Caco-2 (cell line): ENCODE measurements around the gene KRT79. TPM values are rescaled to one million over a fixed set of nuclear protein-coding genes. Genes with fewer than 3 reads are reported as not detected.
"Not testable (repeated sequence)": the region's sequence is repeated elsewhere in the genome, so short reads cannot be mapped to it uniquely, and the experiment has no call there.

Source experiments
- Bru-seq: library from RNA; stranded (reverse); fragments of 400-500 nt; gene quantifications from one replicate; lab custom pipeline; 2021; lab: Mats Ljungman, UMichigan
- BruChase-seq, 2 experiments: library from RNA; stranded (reverse); fragments of 400-500 nt; gene quantifications; one replicate each; lab custom pipeline; 2021; lab: Mats Ljungman, UMichigan
- BruUV-seq: library from RNA; stranded (reverse); fragments of 400-500 nt; replicated peaks from 2 replicates; lab custom pipeline; 2021; lab: Mats Ljungman, UMichigan
- CTCF ChIA-PET: fragments of 300-600 bp; sonication (Branson Sonifier 250); formaldehyde crosslinking; loops from one replicate; lab custom pipeline; 2022; ENCODE audit warnings: antibody characterized with exemption; lab: Charles Lee
- POLR2A ChIA-PET: fragments of 300-600 bp; sonication (Branson Sonifier 250); formaldehyde crosslinking; loops from one replicate; lab custom pipeline; 2022; ENCODE audit warnings: antibody characterized with exemption; lab: Charles Lee
- DNase-seq, 2 experiments: peaks; one replicate each; pipeline versions ENCODE4 v3.0.0 to v3.0.0-alpha.2; 2020 to 2022
- H3K27me3 ChIP-seq: replicated peaks from 2 replicates; pipeline ENCODE4 v1.6.0; 2011; ENCODE audit warnings: low read length; ENCODE audit not compliant: control insufficient read depth, insufficient read depth
- H3K36me3 ChIP-seq: 2 replicates; pipeline ENCODE4 v1.5.1; 2011; ENCODE audit warnings: low read length; ENCODE audit not compliant: control insufficient read depth, insufficient read depth
- H3K4me1 ChIP-seq: fragments of 250-450 bp; sonication (Bioruptor Pico); 2 replicates; pipeline ENCODE4 v1.5.1; 2020; ENCODE audit warnings: mild to moderate bottlenecking
- H3K4me3 ChIP-seq: 2 replicates; pipeline ENCODE4 v1.5.1; 2011; ENCODE audit warnings: low read depth, mild to moderate bottlenecking, control low read depth, low read length
- H3K9me3 ChIP-seq: fragments of 250-450 bp; sonication (Bioruptor Pico); 2 replicates; pipeline ENCODE4 v1.5.1; 2020; ENCODE audit warnings: mild to moderate bottlenecking, moderate library complexity
- H3K27ac Mint-ChIP-seq: one replicate; pipeline ENCODE4 v1.8.0; 2022; ENCODE audit warnings: mixed read lengths; ENCODE audit not compliant: unreplicated experiment
- H3K27me3 Mint-ChIP-seq: one replicate; pipeline ENCODE4 v1.8.0; 2022; ENCODE audit warnings: mixed read lengths; ENCODE audit not compliant: insufficient read depth, unreplicated experiment
- H3K36me3 Mint-ChIP-seq: one replicate; pipeline ENCODE4 v1.8.0; 2022; ENCODE audit warnings: mild to moderate bottlenecking, mixed read lengths; ENCODE audit not compliant: insufficient read depth, unreplicated experiment
- H3K4me1 Mint-ChIP-seq: one replicate; pipeline ENCODE4 v1.8.0; 2022; ENCODE audit warnings: low read depth, mixed read lengths; ENCODE audit not compliant: unreplicated experiment
- H3K4me3 Mint-ChIP-seq: one replicate; pipeline ENCODE4 v1.8.0; 2022; ENCODE audit warnings: mild to moderate bottlenecking, moderate library complexity, mixed read lengths; ENCODE audit not compliant: unreplicated experiment
- H3K9me3 Mint-ChIP-seq: one replicate; pipeline ENCODE4 v1.8.0; 2022; ENCODE audit warnings: mixed read lengths; ENCODE audit not compliant: unreplicated experiment
- intact Hi-C: fragments of 100-400 bp; cut with micrococcal nuclease; formaldehyde crosslinking; loops from one replicate; pipeline ENCODE4 v1.10.0; 2022; ENCODE audit not compliant: unreplicated experiment
- long read RNA-seq: library from polyadenylated mRNA; stranded (forward); transcript quantifications from one replicate; pipeline ENCODE4 v2.0.0, GENCODE V29; 2022
- total RNA-seq: library from RNA; stranded (reverse); gene quantifications from 2 replicates; pipeline ENCODE4 v1.2.3, GENCODE V29; 2022
- TF ChIP-seq, protein P1 (sequence below), 2 experiments: fragments of 200-600 bp in 1 of 2; IDR thresholded peaks; 1 replicate in 1 of 2; 2 replicates in 1 of 2; pipeline versions ENCODE4 v1.5.1 to v1.8.0; 2011 to 2022; ENCODE audit warnings: antibody characterized with exemption in 1 of 2, control low read depth in 1 of 2, inconsistent platforms in 1 of 2, low read depth in 1 of 2, low read length in 1 of 2, mild to moderate bottlenecking in 1 of 2, moderate library complexity in 1 of 2; ENCODE audit not compliant: insufficient read depth in 1 of 2, severe bottlenecking in 1 of 2, unreplicated experiment in 1 of 2

KRT79 gene
- total RNA-seq (not detected in 2 replicates), Bru-seq, nascent RNA (percentile 10 among the genes with signal in this experiment), BruChase-seq, experiment 1, labeled RNA remaining after a 2-hour chase (percentile 13 among the genes with signal in this experiment), BruChase-seq, experiment 2, labeled RNA remaining after a 6-hour chase (percentile 21 among the genes with signal in this experiment)
- long read RNA-seq, result 0 reads

DNA sequence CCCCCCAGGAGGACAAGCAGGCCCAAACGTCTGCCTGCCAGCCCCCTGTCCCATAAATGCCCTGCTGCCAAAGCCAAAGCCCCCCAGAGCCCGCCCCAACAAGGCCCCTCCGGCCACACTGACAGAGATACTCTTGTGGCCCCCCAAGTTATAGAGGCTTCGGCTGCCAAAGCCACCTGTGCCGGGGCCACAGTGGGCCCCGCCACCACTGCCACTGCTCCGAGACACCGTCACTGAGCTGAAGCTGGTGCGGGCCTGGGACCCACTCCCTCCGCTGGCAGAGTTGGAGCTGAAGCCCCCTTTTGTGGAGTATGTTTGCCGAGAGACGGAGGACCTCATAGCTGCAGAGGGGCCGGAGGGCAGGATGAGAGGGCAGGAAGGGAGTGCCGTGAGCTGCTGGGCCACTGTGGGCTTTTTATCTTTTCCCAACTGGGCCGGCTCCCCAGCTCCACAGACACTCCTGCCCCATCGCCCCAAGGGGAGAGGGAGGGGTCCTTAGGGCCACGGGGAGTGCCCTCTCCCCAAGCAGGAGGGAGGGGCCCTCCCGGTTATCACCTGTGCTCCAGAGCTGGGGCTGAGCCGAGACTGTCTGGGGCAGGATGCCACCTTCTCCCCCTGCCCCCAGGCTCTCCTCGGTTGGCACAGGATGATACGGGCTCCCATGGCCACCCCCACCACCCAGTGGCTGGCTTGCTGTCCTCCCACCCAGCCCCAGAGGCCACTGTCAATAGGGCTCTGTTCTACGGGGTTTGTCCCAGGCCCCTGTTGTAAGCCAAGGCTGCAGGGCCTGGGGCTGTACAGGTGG is at the start of gene KRT79:
TSS of gene KRT79 (minus strand) at position 390 of the 805 bp plus-strand sequence. CDS start at position 339, 51 bp downstream.
- peaks cover 16% of the 10 kb centered on the region for H3K4me1 Mint-ChIP-seq
- TF ChIP-seq, protein P1, sequence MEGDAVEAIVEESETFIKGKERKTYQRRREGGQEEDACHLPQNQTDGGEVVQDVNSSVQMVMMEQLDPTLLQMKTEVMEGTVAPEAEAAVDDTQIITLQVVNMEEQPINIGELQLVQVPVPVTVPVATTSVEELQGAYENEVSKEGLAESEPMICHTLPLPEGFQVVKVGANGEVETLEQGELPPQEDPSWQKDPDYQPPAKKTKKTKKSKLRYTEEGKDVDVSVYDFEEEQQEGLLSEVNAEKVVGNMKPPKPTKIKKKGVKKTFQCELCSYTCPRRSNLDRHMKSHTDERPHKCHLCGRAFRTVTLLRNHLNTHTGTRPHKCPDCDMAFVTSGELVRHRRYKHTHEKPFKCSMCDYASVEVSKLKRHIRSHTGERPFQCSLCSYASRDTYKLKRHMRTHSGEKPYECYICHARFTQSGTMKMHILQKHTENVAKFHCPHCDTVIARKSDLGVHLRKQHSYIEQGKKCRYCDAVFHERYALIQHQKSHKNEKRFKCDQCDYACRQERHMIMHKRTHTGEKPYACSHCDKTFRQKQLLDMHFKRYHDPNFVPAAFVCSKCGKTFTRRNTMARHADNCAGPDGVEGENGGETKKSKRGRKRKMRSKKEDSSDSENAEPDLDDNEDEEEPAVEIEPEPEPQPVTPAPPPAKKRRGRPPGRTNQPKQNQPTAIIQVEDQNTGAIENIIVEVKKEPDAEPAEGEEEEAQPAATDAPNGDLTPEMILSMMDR (IDR thresholded peaks at IDR 0.05; ENCODE audit: insufficient read depth in 1 of 2, low read depth in 1 of 2, low read length in 1 of 2, severe bottlenecking in 1 of 2, unreplicated experiment in 1 of 2), result no peak
- H3K36me3 Mint-ChIP-seq, result no peaks in the 10 kb centered on the region
- no peak within 1 kb of the TSS for H3K4me3 ChIP-seq
- H3K27ac Mint-ChIP-seq, result peak within 1 kb of the TSS; percentile 54
- BruUV-seq, result no TSS peak
- peaks cover 2% of the 10 kb centered on the region for H3K27me3 Mint-ChIP-seq
- CTCF ChIA-PET, result no interaction called here
- POLR2A ChIA-PET, result no interaction called here
- no peaks in the 10 kb centered on the region for H3K27me3 ChIP-seq
- intact Hi-C loops, result no loop called here
- H3K4me1 ChIP-seq, result peaks cover 10% of the 10 kb centered on the region
- no peaks in the 10 kb centered on the region for H3K36me3 ChIP-seq
- no peak within 1 kb of the TSS for H3K4me3 Mint-ChIP-seq
- H3K9me3 Mint-ChIP-seq, result no peaks in the 10 kb centered on the region
- no peak for DNase-seq
- H3K9me3 ChIP-seq, result no peaks in the 10 kb centered on the region

DNA sequence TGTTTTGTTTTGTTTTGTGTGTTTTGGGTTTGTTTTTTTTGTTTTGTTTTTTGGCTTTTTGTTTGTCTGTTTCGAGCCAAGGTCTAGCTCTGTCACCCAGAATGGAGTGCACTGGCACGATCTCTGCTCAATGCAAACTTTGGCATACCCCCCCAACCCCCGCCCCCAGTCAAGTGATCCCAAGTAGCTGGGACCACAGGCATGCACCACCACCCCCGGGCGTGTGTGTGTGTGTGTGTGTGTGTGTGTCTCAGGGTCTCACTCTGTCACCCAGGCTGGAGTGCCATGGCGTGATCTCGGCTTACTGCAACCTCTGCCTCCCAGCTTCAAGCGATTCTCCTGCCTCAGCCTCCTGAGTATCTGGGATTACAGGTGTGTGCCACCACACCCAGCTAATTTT is 46.4 kb upstream of the KRT79 start:
- H3K4me1 ChIP-seq, result peaks cover 32% of the 10 kb centered on the region
- not testable (repeated sequence) for H3K27ac Mint-ChIP-seq
- CTCF ChIA-PET, result interaction anchor here (0.6 to 3.4 kb wide), 17 partner anchors 10 to 553 kb away, joined by 3 to 15 read pairs (median 4); no protein-coding TSS in a partner anchor

DNA sequence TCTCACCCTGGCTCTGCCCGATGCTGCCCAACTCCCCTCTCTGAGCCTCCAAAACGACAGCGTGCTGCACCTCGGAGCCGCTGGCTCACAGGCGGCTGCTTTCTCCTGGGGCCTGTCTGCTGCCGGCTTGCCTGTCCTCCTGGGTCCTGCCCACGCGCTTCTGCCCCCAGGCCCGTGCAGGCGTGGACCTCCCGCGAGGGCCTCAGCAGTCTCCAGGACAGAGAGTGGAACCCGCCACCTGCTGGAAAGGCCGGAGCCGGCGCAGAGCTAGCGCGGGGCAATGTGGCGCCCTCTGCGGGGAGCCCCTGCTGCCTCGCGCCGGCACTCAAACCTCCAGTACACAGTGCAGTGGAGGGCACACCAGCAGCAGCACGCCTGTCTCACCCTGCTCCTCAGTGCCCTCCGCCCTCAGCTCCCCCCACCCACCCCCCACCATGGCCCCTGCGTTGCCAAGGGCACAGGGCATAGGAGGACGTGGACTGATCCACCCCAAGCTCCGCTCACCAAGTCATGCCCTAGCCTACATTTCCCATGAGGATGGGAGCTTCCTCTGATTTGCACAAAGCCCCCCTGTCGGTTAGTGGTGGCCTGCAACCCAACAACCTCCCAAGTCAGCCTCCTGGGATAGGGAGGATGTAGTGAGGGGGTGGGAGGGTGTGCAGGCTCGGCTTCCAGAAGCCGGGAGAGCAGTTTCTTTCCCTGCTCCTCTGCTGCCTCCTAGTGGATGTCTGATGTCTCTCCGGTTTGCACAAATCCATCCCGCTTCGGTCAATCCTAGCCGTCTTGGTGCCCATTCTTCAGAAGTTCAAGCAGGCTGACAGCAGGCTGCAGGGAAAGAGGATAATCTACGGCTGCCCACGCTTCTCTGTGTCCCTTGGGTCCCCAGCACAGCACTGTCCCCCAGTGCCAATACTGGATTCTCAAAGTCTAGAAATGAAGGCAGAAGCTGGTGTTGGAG is 45.6 kb upstream of the KRT79 start:
- intact Hi-C loops, result loop anchor here (1.0 to 5.0 kb wide), 5 partner anchors 168 to 723 kb away; no protein-coding TSS in a partner anchor

More for the DNA sequence above, 46.4 kb upstream of the KRT79 start:
- DNase-seq, H3K4me1 Mint-ChIP-seq, BruUV-seq, H3K4me3 Mint-ChIP-seq, H3K27me3 Mint-ChIP-seq, H3K27me3 ChIP-seq, H3K9me3 Mint-ChIP-seq, H3K36me3 ChIP-seq, H3K9me3 ChIP-seq, H3K4me3 ChIP-seq: not testable (repeated sequence)
- intact Hi-C loops, result loop anchor here (1.0 to 5.0 kb wide), 5 partner anchors 167 to 724 kb away; no protein-coding TSS in a partner anchor
- H3K36me3 Mint-ChIP-seq, result peaks cover 13% of the 10 kb centered on the region
- POLR2A ChIA-PET, result interaction anchor here (0.7 kb wide), 1 partner anchor 914 kb away, joined by 6 read pairs; no protein-coding TSS in a partner anchor

More for the DNA sequence above, 45.6 kb upstream of the KRT79 start:
- no peaks in the 10 kb centered on the region for H3K27me3 ChIP-seq
- H3K36me3 Mint-ChIP-seq, result peaks cover 8% of the 10 kb centered on the region
- peaks cover 10% of the 10 kb centered on the region for H3K4me1 Mint-ChIP-seq
- ChIA-PET CTCF (interaction anchor here (0.6 to 3.4 kb wide), 19 partner anchors 9 to 552 kb away, joined by 3 to 15 read pairs (median 4); no protein-coding TSS in a partner anchor), POLR2A (interaction anchor here (0.7 kb wide), 1 partner anchor 913 kb away, joined by 6 read pairs; no protein-coding TSS in a partner anchor)
- no peak overlapping the region for H3K4me3 ChIP-seq
- H3K36me3 ChIP-seq, result no peaks in the 10 kb centered on the region; the same call in 1 of the 2 replicates
- no peak overlapping the region for H3K27ac Mint-ChIP-seq
- H3K4me1 ChIP-seq, result peaks cover 27% of the 10 kb centered on the region
- H3K9me3 ChIP-seq, result no peaks in the 10 kb centered on the region
- H3K4me3 Mint-ChIP-seq, result peak overlapping the region; percentile 45
- TF ChIP-seq, protein P1 (IDR thresholded peaks at IDR 0.05; ENCODE audit: insufficient read depth in 1 of 2, low read depth in 1 of 2, low read length in 1 of 2, severe bottlenecking in 1 of 2, unreplicated experiment in 1 of 2), result peak; percentile 76 to 88
- peak; percentile 88 to 90 for DNase-seq
- no TSS peak for BruUV-seq
- H3K27me3 Mint-ChIP-seq, result no peaks in the 10 kb centered on the region
- H3K9me3 Mint-ChIP-seq, result no peaks in the 10 kb centered on the region
